AG04449 (cell line): Measurements from ENCODE around the gene REXO4.
"Not testable (repeated sequence)": the region's sequence is repeated elsewhere in the genome, so short reads cannot be mapped to it uniquely, and the experiment has no call there.

ENCODE experiments used
- CTCF ChIA-PET: fragments of 350-600 bp; formaldehyde crosslinking; extraction: SDS; loops from one replicate; lab custom pipeline; 2021; ENCODE audit warnings: antibody characterized with exemption; lab: Yijun Ruan, JAX
- POLR2A ChIA-PET: fragments of 400-600, 350-600 bp; formaldehyde crosslinking; extraction: SDS; loops from one replicate; lab custom pipeline; 2020; ENCODE audit warnings: antibody characterized with exemption, inconsistent platforms; lab: Yijun Ruan, JAX
- DNase-seq: peaks from one replicate; pipeline ENCODE4 v3.0.0-alpha.2; 2010; ENCODE audit warnings: low read depth, low spot score
- H3K4me3 ChIP-seq: 2 replicates; pipeline ENCODE4 v1.5.1; 2011; ENCODE audit warnings: low read depth, mild to moderate bottlenecking, control low read depth, low read length
- CTCF ChIP-seq: IDR thresholded peaks from one replicate; pipeline ENCODE4 v1.5.1; 2011; ENCODE audit warnings: mild to moderate bottlenecking, moderate library complexity, low read length, control low read depth, inconsistent platforms; ENCODE audit not compliant: insufficient read depth; ENCODE audit errors: missing control alignments

REXO4 gene

DNA sequence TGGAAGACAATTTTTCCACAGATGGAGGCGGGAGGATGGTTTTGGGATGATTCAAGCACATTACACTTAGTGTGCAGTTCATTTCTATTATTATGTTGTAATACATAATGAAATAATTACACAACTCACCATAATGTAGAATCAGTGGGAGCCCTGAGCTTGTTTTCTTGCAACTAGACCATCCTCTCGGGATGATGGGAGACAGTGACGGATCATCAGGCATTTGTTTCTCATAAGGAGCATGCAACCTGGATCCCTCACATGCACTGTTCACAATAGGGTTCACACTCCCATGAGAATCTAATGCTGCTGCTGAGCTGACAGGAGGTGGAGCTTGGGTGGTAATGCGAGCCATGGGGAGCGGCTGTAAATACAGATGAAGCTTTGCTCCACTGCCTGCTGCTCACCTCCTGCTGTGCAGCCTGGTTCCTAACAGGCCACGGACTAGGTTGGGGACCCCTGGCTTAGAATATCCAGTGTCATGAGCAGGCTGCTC lies 40.0 kb downstream of the REXO4 start:
- no peak overlapping the region for H3K4me3 ChIP-seq
- DNase-seq = no peak
- CTCF ChIA-PET = interaction anchor here (1.0 to 2.3 kb wide), 6 partner anchors 11 to 109 kb away, joined by 3 to 7 read pairs (median 4); no protein-coding TSS in a partner anchor
- POLR2A ChIA-PET = interaction anchor here (1.2 to 2.7 kb wide), 2 partner anchors 11 to 30 kb away, joined by 4 to 9 read pairs; partner anchors contain the start of genes MED22 and RPL7A
- TF ChIP-seq CTCF = no peak

GRCh38 chr9:133377280-133377679 lies 40.5 kb downstream of the REXO4 start:
- CTCF ChIA-PET = interaction anchor here (0.9 to 2.3 kb wide), 8 partner anchors 9 to 109 kb away, joined by 3 to 7 read pairs (median 4); no protein-coding TSS in a partner anchor
- DNase-seq = not testable (repeated sequence)
- POLR2A ChIA-PET = interaction anchor here (0.6 to 2.7 kb wide), 3 partner anchors 11 to 29 kb away, joined by 3 to 9 read pairs (median 7); partner anchors contain the start of genes MED22 and RPL7A

DNA sequence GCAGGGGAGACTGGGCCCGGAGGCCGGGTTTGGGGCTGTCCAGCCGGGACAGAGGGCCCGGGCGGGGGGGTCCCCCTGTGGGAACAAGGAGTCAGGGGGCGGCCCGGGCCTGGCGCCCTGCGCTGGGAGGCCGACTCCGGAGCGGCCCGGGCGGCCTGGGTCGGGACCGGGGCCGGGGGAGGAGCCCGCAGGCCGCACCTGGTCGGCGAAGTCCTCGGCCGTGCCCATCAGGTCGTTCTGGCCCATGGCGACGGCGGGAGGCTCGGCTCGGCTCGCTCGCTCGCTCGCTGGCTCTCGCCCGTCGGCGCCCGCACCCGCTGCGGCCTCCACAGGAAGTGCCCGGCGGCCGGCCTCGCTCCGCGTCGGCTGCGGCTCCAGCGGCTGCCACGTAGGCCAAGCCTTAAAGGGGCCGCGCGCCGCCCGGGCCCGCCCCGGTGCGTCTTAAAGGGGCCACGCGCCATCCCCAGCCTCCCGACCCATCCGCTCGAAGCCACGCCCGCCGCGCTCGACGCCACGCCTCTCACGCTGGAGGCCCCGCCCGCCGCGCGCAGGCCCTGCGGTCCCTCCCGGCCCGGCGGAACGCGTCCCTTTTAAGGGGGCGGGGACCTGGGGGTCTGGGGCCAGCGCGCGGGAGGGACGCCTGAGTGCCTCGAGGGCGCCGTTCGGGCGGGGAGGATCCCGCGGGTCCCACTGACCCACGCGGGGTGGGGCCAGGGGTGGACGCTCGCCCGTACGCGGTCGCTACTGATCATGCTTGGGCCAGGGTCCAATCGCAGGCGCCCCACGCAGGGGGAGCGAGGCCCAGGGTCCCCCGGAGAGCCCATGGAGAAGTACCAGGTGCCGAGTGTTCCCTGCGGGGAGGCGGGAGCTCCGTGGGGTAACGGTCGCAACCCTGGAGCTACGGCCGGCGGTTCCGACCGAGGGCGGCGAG lies 41.8 kb downstream of the REXO4 start, which contains the start of the genes STKLD1 and SURF4:
TSS of gene STKLD1 (plus strand) at position 643 of the 931 bp plus-strand sequence. CDS start at position 751, 108 bp downstream.
TSS of gene SURF4 (minus strand) at position 337 of the 931 bp plus-strand sequence. CDS start at position 246, 91 bp downstream.
- DNase-seq = peak; percentile 50
- no peak for TF ChIP-seq CTCF
- peak within 1 kb of the TSS; percentile 83 for H3K4me3 ChIP-seq
- CTCF ChIA-PET = interaction anchor here (0.6 to 1.4 kb wide), 5 partner anchors 10 to 618 kb away, joined by 3 to 4 read pairs (median 3); no protein-coding TSS in a partner anchor
- POLR2A ChIA-PET = interaction anchor here (0.6 to 2.7 kb wide), 4 partner anchors 9 to 378 kb away, joined by 3 to 13 read pairs (median 8); partner anchors contain the start of genes MED22 and RPL7A

More at GRCh38 chr9:133377280-133377679, 40.5 kb downstream of the REXO4 start:
- H3K4me3 ChIP-seq = not testable (repeated sequence)

DNA sequence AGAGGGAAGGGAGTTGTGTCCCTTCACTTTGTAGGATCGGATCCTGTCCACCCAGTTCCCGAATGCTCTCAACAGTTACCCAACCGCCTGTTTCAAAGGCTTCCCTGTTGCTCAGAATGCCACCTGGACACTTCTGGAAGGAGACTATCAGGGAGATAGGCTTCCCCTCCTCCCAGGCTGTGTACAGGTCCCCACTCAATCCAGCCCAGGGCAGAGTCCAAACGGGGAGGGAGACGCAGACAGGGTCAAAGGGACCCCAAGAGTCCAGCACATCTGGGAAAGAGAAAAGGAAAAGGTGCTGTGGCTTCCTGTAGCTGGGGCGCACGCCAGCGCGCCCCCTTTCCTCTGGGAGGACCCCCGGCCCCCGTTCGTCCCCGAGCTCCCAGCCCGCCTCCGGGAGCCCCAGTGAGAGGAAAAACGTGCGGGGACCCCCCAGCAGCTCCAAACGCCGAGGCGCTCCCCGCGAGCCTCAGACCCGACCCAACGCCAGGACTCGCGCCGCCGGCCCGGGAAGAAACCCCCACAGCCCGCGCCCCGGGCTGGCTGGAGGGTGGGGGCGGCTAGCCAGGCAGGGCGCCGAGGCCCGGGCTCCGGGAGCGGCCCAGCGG lies 42.6 kb downstream of the REXO4 start:
- CTCF ChIA-PET = interaction anchor here (0.6 to 1.9 kb wide), 6 partner anchors 10 to 45 kb away, joined by 3 to 7 read pairs (median 3); no protein-coding TSS in a partner anchor
- POLR2A ChIA-PET = interaction anchor here (0.6 to 2.7 kb wide), 5 partner anchors 8 to 706 kb away, joined by 3 to 13 read pairs (median 4); partner anchors contain the start of genes MED22 and RPL7A
- DNase-seq = no peak
- H3K4me3 ChIP-seq = peak overlapping the region; percentile 83
- TF ChIP-seq CTCF = no peak

- no peak for DNase-seq
- TF ChIP-seq CTCF = no peak
- ChIA-PET POLR2A (interaction anchor here (0.6 to 4.0 kb wide), 5 partner anchors 12 to 705 kb away, joined by 3 to 18 read pairs (median 4); partner anchors contain the start of genes MED22, RPL7A, SURF1 and SURF2), CTCF (interaction anchor here (0.7 to 1.9 kb wide), 5 partner anchors 10 to 31 kb away, joined by 3 to 7 read pairs (median 3); no protein-coding TSS in a partner anchor)
- peak overlapping the region; percentile 83 for H3K4me3 ChIP-seq
These were observed 43.1 kb downstream of the REXO4 start for GRCh38 chr9:133374612-133375115.
